ENCODE measurements around the gene TLDC2.

TLDC2 gene

DNA sequence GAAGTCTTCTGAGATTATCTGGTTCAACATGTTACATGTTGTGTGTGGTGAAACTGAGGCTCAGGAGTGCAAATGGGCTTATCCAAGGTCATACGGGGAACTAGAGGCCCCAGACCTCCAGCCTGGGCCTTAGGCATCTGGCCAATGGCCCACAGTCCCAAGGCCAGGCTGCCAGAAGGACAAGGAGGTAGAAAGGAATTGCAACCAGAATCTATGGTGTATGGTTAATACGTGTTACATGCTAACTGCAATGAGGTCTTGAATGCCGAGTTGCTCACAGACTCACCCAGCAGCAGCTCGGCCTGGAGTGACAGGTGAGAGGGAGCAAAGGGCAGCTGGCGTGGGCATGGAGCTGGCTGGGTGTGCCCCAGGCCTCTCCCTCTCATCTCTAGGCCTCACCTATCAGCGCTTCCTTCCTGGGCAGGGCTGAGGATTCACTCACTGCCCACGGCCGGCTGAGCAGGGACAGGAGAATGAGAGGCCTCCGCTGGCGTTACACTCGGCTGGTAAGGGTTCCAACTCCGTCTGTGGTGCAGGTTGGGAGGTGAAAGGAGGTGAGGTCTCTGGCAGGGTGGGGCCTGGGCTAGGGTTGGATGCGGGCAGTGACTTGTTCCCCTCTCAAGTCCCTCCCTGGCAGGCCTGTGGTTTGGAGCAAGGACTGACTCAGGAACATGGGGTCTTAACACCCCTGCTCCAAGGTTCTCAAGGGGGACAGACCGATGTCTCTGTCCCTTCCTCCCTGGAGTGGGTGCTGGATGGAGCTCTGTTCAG, at the start of gene TLDC2:
Gene TLDC2, plus strand, starts transcription at position 437 of the 771 bp plus-strand sequence. Its CDS starts 37 bp downstream, at position 474.
- TF ChIP-seq, protein P1, sequence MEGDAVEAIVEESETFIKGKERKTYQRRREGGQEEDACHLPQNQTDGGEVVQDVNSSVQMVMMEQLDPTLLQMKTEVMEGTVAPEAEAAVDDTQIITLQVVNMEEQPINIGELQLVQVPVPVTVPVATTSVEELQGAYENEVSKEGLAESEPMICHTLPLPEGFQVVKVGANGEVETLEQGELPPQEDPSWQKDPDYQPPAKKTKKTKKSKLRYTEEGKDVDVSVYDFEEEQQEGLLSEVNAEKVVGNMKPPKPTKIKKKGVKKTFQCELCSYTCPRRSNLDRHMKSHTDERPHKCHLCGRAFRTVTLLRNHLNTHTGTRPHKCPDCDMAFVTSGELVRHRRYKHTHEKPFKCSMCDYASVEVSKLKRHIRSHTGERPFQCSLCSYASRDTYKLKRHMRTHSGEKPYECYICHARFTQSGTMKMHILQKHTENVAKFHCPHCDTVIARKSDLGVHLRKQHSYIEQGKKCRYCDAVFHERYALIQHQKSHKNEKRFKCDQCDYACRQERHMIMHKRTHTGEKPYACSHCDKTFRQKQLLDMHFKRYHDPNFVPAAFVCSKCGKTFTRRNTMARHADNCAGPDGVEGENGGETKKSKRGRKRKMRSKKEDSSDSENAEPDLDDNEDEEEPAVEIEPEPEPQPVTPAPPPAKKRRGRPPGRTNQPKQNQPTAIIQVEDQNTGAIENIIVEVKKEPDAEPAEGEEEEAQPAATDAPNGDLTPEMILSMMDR (IDR thresholded peaks at IDR 0.05; ENCODE audit: control insufficient read depth, insufficient read depth, low read depth, low read length, missing control alignments) = no peak
- no peak within 1 kb of the TSS for H3K4me3 ChIP-seq (ENCODE audit: control insufficient read depth, low read depth, low read length)
- DNase-seq (ENCODE audit: low read depth) = no peak

DNA sequence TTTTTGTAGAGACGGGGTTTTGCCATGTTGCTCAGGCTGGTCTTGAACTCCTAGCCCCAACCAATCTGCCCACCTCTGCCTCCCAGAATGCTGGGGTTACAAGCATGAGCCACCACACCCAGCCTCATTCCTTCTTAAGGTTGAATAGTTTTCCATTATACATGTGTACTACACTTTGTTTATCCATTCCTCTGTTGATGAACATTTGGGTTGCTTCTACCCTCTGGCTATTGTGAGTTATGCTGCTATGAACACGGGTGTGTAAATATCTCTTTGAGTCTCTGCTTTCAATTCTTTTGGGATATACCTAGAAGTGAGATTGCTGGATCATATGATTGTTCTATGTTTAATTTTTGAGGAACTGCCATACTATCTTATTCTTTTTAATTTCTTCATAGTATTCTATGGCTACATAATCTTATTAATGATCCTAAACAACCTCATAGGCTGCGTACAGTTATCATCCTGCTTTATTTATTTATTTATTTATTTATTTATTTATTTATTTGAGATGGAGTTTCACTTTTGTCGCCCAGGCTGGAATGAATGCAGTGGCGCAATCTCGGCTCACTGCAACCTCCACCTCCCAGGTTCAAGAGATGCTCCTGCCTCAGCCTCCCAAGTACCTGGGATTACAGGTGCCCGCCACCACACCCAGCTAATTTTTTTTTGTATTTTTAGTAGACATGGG, 49.2 kb upstream of the TLDC2 start:
- no peak for DNase-seq (ENCODE audit: low read depth)
- TF ChIP-seq, protein P1 (IDR thresholded peaks at IDR 0.05; ENCODE audit: control insufficient read depth, insufficient read depth, low read depth, low read length, missing control alignments) = no peak
- H3K4me3 ChIP-seq (ENCODE audit: control insufficient read depth, low read depth, low read length) = no peak overlapping the region

DNA sequence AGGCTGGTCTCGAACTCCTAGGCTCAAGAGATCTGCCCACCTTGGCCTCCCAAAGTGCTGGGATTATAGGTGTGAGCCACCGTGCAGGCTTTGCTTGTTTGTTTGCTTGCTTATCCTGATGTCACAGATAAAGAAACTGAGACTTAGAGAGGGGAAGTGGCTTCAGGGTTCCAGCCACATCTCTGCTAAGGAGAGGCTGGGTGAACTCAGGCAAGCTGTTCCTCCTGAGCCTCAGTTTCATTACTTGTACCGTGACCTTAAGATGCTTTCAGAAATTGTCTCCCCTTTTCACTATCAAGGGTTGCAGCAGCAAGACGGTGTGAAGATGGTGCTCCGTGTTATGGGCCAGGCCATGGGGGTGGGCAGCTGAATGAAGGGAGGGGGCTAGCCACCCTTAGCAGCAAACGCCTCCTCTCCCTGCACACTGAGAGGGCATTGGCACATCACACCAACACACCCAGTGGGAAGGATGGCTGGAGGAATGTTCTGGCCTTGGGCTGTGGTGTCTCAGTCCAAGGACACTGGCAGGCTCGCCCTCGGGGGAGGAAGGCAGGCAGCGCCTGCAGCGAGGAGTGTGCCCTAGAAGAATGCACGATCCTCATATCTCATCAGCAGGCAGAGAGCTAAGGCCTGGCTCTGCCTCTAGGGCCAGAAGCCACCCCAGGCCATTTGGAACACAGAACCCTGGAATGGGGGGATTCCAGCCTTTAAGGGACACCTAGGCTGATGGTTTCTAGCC, 48.2 kb upstream of the TLDC2 start:
- no peak for DNase-seq (ENCODE audit: low read depth)
- H3K4me3 ChIP-seq (ENCODE audit: control insufficient read depth, low read depth, low read length) = no peak overlapping the region
- TF ChIP-seq, protein P1 (IDR thresholded peaks at IDR 0.05; ENCODE audit: control insufficient read depth, insufficient read depth, low read depth, low read length, missing control alignments) = no peak

DNA sequence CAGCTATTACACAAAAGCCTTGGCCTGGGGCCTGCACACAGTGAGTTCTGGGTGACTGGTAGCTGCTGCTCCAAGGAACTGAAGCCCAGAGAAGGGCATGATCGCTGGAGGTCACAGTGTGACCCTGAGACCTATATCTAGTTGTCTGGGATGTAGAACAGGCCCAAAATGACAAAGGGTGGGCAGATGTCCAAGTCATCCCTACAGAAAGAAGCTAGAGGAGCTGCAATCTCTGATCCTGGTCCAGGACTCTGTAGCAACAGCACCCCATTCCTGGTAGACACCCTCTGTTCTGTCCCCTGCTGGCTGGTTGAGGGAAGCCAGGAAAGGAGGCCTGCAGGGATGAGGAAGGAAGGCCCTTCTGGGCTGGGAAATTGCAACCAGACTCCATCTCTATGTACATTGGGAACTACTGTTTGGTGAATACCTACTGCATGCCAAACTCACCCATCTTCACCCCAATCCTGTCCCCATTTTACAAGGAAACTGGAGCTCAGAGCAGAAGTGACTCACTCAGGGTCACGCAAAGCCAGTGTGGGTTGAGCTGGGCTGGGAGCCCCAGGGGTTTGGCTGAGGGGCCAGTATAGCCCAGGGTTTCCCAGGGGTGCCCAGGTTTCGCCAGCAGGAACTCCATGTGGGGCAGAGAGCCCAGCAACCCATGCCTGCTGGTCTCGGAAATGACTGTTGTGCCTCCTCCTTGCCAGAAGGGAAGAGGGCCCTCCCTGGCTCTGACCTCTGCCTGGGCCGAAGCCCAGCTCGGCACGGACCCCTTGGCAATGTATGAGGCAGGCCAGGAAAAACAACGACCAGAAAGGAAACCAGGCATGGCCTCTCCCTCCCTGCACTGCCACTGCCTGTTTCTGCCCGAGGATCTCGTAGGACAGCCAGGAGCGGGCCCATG, 44.9 kb upstream of the TLDC2 start:
- peak; percentile 52 for DNase-seq (ENCODE audit: low read depth)

DNA sequence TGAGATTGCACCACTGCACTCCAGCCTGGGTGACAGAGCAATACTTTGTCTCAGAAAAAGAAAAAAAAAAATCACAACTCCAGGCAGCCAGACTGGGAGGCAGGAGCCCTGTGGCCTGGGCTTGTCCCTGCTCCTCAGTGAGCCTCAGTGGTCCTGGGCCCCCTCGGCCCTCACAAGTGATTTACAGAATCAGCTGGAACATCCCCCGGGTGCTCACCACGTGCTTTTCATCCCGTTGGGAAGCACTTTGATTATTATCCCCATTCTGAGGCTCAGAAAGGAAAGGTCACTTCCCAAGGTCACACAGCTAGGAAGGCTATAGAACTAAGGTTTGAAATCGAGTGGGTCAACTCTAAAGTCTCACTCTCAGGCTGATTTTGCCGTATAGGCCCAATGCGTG, 43.1 kb upstream of the TLDC2 start:
- TF ChIP-seq, protein P1 (IDR thresholded peaks at IDR 0.05; ENCODE audit: control insufficient read depth, insufficient read depth, low read depth, low read length, missing control alignments) = no peak
- no peak for DNase-seq (ENCODE audit: low read depth)
- H3K4me3 ChIP-seq (ENCODE audit: control insufficient read depth, low read depth, low read length) = no peak overlapping the region

More for the DNA sequence above, 44.9 kb upstream of the TLDC2 start:
- TF ChIP-seq, protein P1 (IDR thresholded peaks at IDR 0.05; ENCODE audit: control insufficient read depth, insufficient read depth, low read depth, low read length, missing control alignments) = peak; percentile 71
- H3K4me3 ChIP-seq (ENCODE audit: control insufficient read depth, low read depth, low read length) = no peak overlapping the region
